Epithelial cell of proximal tubule (primary cell): Measurements from ENCODE around the gene ATP6V0B. TPM values are rescaled to one million over a fixed set of nuclear protein-coding genes. Genes with fewer than 3 reads are reported as not detected.

Experiments used
- DNase-seq: peaks from one replicate; pipeline ENCODE4 v3.0.0-alpha.2; 2011; ENCODE audit warnings: low read depth
- H3K4me3 ChIP-seq: 2 replicates; pipeline ENCODE4 v1.5.1; 2011; ENCODE audit warnings: low read depth, mild to moderate bottlenecking, low read length
- total RNA-seq: library from RNA; depleted of rRNA; stranded (reverse); fragments of >200 nt; gene quantifications from 2 replicates; pipeline ENCODE4 v1.2.3, GENCODE V29; 2015
- TF ChIP-seq, protein P1 (sequence below): conservative IDR thresholded peaks from 2 replicates; pipeline ENCODE4 v1.5.1; 2012; ENCODE audit warnings: low read depth, mild to moderate bottlenecking, low read length

ATP6V0B gene
- total RNA-seq, 1 donor from 2014 or later: 139 TPM

DNA sequence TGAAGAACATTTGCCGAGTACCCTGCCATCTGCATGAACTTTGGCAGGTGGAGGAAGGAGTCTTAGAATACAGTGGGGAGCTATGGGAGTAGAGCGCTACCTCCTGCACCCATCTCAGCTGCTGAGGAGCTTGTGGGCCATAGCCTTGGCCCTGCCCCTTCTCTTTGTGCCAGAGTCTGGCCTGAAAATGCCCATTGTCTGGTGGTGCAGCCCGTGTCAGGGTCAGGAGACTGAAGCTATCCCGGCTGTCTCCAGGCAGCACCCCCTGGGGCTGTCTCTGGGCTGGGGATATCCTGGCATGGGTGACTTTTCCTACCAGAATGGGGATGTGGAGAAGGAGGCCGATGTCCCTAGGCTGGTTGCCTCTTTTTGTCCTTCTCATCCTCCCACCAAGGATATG is 20.7 kb upstream of the ATP6V0B start:
- no peak for DNase-seq
- H3K4me3 ChIP-seq: no peak overlapping the region
- TF ChIP-seq, protein P1, sequence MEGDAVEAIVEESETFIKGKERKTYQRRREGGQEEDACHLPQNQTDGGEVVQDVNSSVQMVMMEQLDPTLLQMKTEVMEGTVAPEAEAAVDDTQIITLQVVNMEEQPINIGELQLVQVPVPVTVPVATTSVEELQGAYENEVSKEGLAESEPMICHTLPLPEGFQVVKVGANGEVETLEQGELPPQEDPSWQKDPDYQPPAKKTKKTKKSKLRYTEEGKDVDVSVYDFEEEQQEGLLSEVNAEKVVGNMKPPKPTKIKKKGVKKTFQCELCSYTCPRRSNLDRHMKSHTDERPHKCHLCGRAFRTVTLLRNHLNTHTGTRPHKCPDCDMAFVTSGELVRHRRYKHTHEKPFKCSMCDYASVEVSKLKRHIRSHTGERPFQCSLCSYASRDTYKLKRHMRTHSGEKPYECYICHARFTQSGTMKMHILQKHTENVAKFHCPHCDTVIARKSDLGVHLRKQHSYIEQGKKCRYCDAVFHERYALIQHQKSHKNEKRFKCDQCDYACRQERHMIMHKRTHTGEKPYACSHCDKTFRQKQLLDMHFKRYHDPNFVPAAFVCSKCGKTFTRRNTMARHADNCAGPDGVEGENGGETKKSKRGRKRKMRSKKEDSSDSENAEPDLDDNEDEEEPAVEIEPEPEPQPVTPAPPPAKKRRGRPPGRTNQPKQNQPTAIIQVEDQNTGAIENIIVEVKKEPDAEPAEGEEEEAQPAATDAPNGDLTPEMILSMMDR: no peak

DNA sequence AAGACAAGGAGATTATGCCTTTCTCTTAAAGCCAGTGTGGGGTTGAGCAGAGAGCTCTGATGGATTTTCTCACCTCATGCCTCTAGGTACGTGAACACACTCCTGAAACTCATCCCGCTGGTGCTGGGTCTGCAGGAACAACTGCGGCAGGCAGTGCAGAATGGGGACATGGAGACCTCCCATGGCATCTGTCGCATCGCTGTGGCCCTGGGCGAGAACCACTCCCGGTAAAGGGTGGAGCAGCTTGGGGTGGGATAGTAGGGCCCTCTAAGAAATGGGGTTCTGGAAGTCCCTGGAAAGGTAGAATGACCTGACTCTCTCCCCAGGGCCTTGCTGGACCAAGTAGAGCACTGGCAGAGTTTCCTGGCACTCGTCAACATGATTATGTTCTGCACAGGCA is 18.5 kb upstream of the ATP6V0B start:
- DNase-seq: no peak
- TF ChIP-seq, protein P1: no peak
- H3K4me3 ChIP-seq: no peak overlapping the region

DNA sequence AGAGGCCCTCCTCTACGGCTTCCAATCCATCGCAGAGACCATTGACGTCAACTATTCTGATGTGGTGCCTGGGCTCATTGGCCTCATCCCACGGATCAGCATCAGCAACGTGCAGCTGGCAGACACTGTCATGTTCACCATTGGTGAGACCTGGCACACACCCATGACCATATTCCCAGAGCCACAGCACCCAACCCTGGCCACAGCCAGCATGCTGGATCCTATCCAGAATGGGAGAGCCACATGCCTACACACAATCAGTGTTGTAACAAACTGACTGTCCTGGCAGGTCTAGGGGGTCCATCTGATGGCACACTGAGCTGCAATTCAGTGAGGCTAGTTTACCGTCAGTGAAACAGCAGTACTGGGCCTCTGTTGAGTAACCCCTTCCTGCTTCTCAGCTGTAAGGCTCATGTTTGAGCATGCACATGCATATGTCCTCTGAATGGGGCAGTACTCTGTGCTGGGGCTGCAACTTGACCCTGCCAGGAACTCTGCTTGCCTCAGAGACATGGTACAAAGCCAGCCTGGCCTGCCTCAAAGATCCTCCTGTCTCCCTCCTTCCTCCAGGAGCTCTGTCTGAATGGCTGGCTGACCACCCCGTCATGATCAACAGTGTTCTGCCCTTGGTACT is 17.2 kb upstream of the ATP6V0B start:
- TF ChIP-seq, protein P1: no peak
- DNase-seq: no peak
- H3K4me3 ChIP-seq: no peak overlapping the region

DNA sequence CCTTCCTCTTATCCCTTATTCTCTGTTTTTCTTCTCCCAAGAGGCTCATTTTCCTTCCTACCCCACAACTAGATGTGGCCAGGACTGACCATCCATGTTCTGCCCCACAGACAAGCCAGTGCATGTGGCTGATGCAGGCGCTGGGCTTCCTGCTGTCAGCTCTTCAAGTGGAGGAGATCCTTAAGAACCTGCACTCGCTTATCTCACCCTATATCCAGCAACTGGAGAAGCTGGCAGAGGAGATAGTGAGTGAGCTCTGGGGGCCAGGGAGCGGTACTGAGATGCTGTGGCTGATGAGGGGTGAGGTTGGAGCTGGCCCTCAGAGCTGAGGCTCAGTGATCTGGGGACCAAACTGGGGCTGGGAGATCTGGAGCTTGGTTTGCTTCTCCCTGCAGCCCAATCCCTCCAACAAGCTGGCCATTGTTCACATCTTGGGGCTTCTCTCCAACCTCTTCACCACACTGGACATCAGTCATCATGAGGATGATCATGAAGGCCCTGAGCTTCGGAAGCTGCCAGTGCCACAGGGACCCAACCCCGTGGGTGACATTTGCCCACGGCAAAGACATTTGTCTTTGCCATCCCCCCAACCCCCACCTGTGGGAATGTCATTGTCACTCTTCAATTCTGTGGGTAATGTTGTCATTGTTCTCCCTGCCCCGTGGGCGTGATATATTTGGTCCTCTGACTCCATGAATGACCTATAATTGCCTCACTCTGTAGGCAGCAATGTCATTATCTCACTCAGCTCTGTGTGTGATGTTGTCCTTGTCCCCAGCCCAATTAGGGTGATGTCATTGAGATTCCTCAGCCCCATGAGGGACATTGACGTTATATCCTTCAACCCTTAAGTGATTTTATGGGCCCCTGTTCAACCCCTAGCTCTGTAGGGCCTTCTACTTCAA is 16.2 kb upstream of the ATP6V0B start:
- TF ChIP-seq, protein P1: no peak
- DNase-seq: no peak
- no peak overlapping the region for H3K4me3 ChIP-seq

DNA sequence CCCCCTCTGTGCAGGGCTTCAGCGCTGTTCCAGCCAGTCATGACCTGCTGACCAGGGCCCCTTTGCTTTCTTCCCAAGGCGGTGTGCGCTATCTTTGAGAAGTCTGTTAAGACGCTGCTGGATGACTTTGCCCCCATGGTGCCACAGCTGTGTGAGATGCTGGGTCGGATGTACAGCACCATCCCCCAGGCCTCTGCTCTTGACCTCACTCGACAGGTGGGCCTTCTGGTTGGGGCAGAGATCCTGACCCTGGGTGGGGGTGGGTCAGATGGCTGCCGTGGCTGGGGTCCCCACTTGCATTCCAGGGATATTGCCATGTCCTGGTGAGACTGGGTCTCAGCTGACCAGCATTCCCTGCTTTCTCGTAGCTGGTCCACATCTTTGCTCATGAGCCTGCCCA is 14.0 kb upstream of the ATP6V0B start:
- TF ChIP-seq, protein P1: no peak

DNA sequence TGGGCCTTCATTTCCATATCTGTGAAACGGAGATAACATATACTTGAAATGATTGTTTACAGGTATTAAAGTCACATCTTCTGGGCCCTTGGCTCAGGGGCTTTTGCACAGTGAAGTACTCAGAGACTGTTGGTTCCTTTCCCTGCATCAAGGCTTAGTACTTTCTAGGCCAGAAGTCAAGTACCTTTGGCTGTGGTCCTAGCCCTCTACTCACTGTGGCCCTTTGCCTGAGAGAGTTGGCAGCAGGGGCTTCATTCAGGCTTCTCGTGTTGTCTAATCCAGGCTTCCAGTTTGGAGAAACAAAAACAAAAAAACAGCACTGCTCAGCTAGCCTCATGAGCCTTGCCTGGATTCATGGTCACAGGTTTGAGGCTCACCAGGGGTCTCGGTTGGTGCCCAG is 13.1 kb upstream of the ATP6V0B start:
- DNase-seq: no peak
- TF ChIP-seq, protein P1: no peak
- H3K4me3 ChIP-seq: no peak overlapping the region

More for the DNA sequence above, 14.0 kb upstream of the ATP6V0B start:
- no peak overlapping the region for H3K4me3 ChIP-seq
- DNase-seq: no peak
